ENCODE measurements around the gene TFRC.

- TF ChIP-seq REST (IDR thresholded peaks at IDR 0.05; ENCODE audit: low read depth): no peak
- no peak for TF ChIP-seq CTCF (IDR thresholded peaks at IDR 0.05 in 2 of 3, conservative IDR thresholded peaks at IDR 0.05 in 1 of 3; ENCODE audit: borderline replicate concordance in 1 of 3, insufficient read depth in 1 of 3, low read depth in 2 of 3, low read length in 2 of 3)
- TF ChIP-seq TCF7L2 (IDR thresholded peaks at IDR 0.05; ENCODE audit: borderline replicate concordance, extremely low read depth, insufficient read depth, insufficient read length): no peak
- TF ChIP-seq EGR1 (IDR thresholded peaks at IDR 0.05; ENCODE audit: low read depth): no peak
- TF ChIP-seq POLR2AphosphoS5 (IDR thresholded peaks at IDR 0.05; ENCODE audit: low read depth, low read length): no peak
- TF ChIP-seq SP1 (IDR thresholded peaks at IDR 0.05; ENCODE audit: low read depth): no peak
- TF ChIP-seq POLR2A (IDR thresholded peaks at IDR 0.05; ENCODE audit: borderline replicate concordance, extremely low read depth, insufficient read depth, insufficient read length): no peak
These were observed 30.4 kb downstream of the TFRC start for GRCh38 chr3:196051282-196052076.
